GM23248 (cell line): ENCODE results near the gene PIK3CB.

ENCODE experiments used
- EZH2 ChIP-seq: fragments of 200-600 bp; sonication (generic); IDR thresholded peaks from 2 replicates; pipeline ENCODE4 v1.6.1; 2018; ENCODE audit warnings: antibody characterized with exemption, mild to moderate bottlenecking; ENCODE audit not compliant: insufficient read depth, poor library complexity, severe bottlenecking
- EZH2phosphoT487 ChIP-seq: fragments of 200-600 bp; sonication (generic); IDR thresholded peaks from 2 replicates; pipeline ENCODE4 v1.6.1; 2018; ENCODE audit warnings: antibody characterized with exemption, moderate library complexity, mild to moderate bottlenecking, low read depth; ENCODE audit not compliant: insufficient read depth

DNA sequence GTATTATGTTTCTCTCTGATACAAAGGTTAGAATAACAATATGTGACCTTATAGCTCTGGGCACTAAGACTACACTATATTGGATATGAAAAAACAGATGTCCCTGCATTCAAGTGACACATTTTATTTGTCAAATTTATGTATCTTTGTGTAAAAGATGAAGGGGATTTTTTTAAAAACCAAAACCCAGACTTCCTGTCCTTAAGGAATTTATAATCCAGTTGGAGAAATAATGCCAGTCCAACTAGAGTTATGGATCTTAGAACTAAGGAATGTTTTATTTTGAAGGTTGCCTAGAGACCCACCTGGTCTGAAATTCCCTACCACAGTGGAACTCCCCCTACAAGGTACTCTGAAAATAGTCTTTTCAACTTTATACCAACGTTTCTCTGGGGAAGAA is 33.3 kb upstream of the PIK3CB start:
- TF ChIP-seq EZH2 = no peak
- TF ChIP-seq EZH2phosphoT487 = no peak
